NCI-H526 treated with DMSO at 0.1 percent for 48 hours (cell line): ENCODE data around the gene RHOH.
"Not testable (repeated sequence)": the region's sequence is repeated elsewhere in the genome, so short reads cannot be mapped to it uniquely, and the experiment has no call there.

Source experiments
- DNase-seq: peaks from one replicate; lab custom pipeline; 2025; lab: John Stamatoyannopoulos, UW

The RHOH gene

DNA sequence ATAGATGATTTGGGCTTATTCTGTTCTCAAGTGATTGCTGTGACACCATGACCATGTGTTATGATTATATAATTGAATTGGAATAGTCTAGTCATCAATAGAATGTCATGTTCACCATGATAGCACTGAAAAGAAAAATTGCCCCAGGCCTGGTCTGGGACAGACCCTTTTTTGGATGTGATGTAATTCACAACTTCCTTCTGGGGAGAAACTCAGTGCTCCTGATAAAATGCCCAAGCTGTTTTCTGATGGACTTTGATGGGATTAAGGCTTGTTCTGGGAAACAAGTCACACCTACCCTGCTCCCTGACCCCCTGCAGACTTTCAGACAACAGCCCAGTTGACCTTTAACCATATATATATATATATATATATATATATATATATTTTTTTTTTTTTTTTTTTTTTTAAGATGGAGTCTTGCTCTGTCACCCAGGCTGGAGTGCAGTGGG, 65.3 kb downstream of the RHOH start:
- no peak for DNase-seq

DNA sequence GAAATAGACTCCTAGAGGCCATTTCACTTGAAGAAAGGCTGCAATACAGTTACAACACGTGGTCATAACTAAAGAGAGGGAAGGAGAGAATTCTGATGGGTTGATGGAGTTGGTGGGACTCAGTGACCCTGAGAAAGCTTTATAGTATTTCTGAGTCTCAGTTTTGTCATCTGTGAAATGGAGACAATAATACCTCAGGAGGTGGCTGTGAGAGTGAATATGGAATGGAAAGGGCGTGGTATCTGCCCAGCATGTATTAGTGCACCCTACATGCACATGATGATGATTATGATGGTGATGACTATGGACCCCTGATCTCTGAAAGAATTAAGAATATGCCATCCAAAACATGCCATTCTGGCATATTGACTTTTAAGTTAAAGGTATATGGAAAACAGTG, 66.0 kb downstream of the RHOH start:
- no peak for DNase-seq

DNA sequence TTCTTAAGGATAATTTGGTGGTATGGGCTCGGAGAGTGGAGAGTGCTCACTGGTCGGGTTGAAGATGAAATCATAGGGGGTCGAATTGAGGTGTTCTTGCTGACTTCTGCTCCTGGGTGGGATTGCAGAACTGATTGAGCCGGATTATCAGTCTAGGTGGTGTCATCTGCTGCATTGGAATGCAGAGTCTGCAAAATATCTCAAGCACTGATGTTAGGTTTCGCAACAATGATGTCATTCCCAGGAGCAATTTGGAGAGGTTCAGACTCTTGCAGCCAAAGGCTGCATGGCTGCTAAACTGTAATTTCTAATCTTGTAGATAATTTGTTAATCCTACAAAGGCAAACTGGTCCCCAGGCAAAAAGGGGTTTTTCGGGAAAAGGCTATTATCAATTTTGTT, 67.7 kb downstream of the RHOH start:
- no peak for DNase-seq

DNA sequence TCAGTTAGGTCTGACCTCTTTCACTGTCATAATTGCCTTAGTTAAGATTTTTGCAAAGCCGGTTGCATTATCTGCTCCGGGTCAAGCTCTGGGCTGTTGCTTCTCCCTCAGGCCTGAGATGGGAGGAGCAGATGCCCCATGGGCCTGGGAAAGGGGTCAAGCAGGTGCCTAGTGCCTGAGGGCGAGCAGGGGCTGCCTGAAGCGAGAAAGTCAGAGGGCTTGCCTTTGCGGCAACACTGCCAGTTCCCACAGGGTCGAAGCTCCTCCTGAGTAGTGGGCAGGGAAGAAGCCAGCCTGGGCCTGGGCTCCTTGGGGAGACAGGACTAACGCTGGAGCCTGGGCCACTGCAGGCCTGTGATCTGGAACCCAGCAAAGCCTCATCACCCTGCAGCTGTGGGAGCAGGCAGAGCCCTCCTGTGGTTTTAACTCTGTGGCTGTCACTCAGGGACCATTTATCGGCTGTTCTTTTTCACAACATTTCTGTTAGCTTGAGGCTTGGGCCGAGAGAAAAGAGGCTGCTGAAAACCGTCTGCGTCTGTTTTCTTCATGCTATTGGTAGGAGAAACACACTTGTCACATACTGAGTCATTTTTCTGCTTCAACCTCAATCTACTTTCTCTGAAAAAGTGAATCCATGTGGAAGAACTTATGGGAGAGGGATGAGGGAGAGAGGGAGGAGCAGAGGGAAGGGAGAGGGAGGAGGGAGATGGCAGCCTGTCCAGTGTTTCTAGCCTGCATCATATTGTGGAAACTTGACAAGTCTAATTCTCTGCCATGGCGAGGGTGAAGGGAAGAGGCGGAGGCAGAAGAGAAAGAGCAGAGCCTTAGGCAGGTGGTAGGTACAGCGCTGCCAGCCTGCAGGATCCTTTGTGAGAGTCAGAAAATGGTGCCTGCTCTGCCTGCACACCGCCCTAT, 68.4 kb downstream of the RHOH start:
- DNase-seq = no peak

DNA sequence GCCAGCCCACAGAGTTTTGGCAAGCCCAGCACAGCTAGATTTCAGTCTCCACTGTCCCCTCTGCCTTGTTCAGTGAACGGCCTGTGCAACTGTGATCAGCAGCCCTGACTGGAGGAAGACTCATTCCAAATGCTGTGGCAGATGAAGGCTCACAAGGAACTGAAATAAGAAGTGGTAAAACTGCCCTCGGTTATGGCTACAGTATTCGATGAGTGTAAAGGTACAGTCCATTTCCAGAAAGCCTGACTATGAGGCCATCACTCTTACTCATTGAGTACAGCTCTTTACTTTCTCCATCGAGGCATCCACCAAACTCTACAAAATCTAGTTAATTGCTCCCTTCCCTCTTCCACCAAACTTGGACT, 69.1 kb downstream of the RHOH start:
- DNase-seq = no peak

DNA sequence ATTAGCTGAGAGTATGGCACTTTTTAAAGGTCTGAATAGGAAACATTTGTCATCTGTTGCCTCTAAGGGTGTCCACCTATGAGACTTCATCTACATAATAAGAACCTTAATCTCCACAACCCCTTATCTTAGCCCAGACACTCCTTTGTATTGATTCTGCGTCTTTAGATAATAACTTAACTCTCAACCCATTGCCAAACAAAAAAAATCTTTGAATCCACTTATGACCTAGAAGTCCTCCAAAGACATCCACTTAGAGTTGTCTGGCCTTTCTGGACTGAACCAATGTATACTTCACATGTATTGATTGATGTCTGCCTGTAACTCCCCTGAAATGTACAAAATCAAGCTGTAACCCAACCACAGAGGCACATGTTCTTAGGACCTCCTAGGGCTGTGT, 72.3 kb downstream of the RHOH start:
- no peak for DNase-seq

DNA sequence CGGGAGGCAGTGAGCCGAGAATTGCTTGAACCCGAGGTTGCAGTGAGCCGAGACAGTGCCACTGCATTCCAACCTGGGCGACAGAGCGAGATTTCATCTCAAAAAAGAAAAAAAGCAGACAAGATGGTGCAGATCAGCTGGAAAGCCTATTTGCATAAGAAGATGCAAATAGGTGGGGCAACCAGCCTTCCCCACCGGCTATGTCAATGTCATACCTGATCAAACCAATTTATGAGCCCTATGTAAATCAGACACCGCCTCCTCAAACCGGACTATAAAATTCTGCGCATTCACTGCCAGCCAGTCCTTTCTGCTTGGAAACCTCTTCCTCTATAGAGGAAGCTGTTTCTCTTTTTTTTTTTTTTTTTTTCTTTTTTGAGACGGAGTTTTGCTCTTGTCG, 73.8 kb downstream of the RHOH start:
- DNase-seq = peak; percentile 88

DNA sequence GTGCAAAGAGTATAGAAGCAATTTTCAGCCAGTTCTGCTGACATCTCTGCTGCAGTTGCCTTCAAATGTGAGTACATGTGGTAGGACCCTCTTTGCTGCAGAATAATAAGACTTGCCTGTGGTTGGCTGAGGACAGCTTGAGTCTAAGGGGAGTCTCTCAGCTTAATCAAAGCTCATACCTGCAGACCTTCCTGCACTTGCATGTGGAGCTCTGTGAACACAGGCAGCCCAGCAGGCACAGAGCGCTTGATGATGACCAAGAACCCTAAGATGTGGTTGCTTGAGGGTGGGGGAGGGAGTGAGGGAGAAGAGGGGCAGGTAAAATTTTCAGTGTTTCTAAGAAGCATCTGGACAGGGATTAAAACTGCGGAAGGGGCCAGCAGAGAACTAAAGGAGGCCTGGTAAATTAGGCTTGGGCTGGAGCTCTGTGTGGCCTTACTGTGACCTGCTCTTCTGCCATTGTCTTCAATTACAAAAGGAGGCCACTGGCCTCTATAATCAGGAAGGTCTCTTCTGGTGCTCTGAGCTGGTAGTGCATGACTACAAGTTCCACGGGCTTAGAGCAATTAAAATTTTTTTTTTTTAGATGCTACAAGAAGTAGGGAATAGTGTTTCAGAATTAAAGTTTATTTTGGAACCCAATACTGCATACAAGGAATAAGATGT, 78.4 kb downstream of the RHOH start:
- no peak for DNase-seq

DNA sequence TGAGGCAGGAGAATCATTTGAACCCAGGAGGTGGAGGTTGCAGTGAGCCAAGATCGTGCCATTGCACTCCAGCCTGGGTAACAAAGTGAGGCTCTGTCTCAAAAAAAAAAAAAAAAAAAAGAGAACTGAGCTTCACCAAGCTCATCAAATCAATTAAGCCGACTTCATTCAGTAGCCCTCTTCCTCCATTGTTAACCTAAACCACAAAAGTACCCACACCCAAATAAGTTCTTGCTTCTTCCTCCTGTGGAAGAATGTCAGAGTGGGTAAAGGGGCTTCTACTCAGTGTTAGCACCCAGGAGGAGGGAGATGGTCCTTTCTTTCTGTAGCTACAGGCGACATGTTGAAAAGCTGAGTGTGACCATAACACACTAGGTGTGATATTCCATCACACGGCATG, 79.7 kb downstream of the RHOH start:
- DNase-seq = no peak

DNA sequence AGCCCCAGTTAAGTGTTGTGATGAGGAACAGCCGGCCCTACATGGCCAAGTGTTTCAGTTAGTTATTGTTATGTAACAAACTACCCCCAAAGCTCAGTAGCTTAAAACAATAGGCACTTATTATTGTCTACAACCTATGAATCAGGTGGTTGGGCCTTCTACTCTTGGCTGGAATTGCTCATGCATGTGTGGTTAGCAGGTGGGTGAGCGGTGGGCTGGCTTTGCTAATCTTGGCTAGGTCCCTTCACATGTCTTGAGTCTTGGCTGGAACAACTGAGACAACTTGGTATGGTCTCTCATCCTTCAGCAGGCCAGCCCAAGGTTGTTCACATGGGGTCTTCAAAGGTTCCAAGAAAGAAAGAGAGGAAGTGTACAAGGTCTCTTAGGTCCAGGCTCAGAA, 83.8 kb downstream of the RHOH start:
- DNase-seq = no peak

DNA sequence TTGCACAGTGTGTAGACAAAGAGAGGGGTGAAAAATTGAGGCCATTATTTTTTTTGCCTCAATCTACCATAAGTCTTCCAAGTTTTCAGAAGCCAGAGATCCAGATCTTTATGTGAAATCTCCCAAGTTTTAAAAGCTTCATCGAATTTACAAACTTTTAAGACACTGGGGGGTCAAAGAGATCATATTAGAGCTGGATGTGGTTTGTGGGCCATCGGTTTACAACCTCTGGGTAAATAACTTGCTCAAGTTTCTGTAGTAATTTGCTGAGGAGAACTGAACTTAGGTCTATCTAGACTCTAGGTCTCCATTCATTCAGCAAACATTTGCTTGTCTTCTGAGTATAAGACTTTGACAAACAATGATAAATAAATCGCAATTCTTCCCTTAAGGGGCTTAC, 84.3 kb downstream of the RHOH start:
- no peak for DNase-seq

DNA sequence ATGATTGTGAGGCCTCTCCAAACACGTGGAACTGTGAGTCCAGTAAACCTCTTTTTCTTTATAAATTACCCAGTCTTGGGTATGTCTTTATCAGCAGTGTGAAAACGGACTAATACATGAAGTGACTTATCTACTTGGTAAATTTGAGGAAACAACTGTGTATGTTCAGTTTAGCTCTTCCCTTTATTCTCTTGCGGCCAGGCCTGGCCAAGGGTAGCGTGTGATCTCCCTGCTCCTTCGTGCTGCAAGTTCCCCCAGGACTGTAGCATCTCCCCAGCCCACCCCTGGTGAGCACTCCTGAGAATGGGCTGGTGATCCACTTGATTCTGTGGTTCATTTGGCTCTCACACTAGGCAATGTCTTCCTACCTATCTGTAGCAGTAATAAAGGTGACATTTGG, 85.1 kb downstream of the RHOH start:
- no peak for DNase-seq

DNA sequence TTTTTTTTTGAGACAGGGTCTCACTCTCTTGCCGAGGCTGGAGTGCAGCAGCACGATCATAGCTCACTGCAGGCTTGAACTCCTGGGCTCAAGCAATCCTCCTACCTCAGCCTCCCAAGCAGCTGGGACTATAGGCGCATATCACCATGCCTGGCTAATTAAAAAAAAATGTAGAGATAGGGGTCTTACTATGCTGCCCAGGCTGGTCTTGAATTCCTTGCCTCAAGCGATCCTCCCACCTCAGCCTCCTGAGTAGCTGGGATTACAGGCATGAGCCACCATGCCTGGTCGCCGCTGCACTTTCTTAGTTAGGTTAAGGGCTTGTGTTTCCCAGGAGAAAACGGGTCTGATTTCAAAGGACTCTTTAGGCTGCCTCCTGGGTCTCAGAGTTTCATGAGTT, 86.0 kb downstream of the RHOH start:
- DNase-seq = not testable (repeated sequence)

DNA sequence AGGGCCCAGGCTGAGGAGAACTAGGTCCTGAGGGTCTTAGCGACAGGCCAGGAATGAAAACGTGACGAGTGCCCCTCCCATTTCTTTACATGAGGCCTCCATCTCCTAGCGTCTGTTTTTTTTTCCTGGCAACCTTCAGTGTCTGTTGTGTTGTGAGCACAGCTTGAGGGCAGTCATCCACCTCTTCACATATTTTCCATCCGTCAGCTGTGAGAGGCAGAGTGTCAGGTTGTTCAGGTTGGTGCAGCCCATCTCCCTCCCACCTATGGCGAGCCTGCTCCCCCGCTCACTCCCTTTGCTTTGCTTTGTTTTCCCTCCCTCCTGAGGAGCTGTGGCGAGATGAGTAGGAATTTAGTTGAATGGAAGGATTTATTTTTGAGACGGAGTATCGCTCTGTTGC, 86.6 kb downstream of the RHOH start:
- no peak for DNase-seq

DNA sequence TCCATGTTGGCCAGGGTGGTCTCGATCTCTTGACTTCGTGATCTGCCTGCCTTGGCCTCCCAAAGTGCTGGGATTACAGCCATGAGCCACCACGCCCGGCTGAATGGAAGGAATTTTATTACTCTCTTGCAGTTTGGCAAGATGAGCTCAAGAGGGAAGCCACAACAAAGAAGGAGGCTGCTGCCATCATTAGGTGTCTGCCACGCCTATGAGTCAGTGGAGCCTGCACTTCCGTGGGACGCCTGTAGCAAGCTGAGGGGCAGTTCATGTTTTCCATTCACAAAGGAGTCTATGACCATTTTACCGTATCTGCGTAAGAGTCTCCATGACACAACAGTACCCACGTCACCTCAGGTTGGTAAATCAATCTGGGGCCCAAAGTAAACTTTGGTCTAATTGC, 87.1 kb downstream of the RHOH start:
- no peak for DNase-seq

DNA sequence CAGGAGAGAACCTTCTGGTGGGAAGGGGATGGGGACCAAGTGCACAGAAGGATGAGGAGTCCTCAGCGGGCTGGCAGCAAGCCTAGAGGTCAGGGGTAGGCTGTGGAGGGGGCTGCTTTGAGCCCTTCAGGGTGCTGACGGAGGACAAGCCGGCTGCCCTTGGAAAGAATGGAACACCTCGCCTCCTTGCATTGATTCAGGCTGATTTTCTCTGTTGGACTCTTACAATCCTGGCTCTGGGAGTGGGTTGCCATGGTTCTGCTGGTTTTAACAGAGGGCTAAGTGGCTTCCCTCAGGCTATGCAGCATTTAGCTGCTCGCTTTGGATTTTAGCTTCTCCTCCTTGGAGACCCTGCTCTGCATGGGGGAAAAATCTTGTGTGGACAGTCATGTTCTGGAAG, 88.9 kb downstream of the RHOH start:
- no peak for DNase-seq

DNA sequence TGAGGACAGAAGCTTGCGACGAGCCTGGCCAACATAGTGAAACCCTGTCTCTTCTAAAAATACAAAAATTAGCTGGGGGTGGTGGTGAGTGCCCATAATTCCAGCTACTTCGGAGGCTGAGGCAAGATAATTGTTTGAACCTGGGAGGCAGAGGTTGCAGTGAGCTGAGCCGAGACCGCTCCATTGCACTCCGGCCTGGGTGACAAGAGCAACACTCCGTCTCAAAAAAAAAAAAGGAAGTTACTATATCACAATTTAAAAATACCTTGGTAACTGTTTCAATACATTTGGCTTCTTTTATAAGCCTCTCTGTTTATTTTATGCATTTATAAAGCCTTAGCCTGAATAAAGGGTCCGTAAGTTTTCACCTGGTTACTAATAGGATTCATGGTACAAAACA, 91.7 kb downstream of the RHOH start:
- no peak for DNase-seq

DNA sequence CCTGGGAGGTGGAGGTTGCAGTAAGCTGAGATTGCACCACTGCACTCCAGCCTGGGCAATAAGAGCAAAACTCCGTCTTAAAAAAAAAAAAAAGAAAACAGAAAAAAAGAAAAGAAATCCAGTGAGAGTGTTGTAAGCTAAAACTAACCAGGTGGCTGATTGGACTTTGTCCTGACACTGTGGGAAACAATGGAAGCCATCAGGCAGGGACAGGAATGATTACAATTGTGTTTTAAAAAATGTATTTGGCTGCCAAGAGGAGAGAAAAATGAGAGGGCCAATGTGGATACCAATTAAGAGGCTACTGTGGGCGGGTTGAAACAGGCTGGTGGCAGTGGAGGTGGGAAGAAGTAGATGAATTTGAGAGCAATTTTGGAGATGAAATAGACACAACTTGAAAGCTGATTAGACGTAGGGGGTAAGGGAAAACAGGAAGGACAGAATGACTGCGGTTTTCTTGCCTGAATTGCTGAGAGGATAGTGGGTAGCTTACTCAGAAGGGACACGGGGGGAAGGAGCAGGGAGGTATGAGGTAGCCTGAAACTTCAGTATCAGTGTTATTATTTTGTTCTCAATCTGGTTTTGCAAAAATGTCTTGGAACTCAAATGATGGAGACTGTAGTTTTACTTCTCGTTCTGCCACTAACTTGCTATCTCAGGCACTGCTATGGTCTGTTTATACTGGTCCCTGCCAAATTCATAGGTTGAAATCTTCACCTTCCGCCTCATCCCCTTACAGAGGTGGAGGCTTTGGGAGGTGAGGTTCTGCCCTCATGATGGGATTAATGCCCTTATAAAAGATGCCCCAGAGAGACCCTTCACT, 92.7 kb downstream of the RHOH start:
- DNase-seq = no peak

DNA sequence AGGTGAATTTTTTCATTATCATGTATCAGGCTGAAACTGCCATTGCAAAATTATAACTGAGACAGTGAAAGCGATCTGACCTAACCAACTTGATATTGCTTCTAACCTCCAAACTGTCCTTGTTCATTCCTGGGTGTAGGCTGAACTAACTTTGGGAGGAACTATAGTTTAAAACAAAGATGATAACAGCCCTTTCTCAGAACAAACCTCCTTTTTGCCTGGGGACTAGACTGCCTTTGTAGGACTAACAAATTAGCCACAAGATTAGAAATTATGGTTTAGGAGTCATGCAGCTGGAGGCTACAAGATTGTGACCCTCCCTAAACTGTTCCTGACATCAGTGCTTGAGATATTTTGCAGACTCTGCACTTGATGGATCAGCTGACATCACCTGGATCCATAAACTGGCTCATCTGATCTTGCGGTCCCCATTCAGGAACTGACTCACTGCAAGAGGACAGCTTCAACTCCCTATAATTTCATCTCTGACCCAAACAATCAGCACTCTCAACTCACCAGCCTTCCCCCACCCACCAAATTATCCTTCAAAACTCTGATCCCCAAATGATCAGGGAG, 93.9 kb downstream of the RHOH start:
- DNase-seq = not testable (repeated sequence)

DNA sequence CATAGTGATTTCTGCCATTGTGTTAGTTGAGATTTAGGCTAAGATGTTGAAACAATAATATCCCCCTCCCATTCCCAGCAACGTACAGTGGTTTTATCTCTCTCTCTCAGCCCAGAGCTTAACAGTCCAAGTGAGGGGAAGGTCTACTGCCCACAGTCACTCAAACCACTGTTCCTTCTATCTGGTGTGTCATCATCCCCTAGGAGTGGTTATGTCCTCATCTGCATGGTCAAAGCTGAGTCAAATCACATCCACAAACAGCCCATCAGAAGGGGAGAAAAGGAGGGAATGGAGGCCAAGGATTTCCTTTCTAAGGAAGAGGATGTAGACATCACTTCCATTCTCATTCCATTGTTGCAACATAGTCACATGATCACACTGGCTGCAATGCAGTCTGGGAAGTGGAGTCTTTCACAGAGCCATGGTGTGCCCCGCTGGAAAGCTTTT, 95.5 kb downstream of the RHOH start:
- no peak for DNase-seq

DNA sequence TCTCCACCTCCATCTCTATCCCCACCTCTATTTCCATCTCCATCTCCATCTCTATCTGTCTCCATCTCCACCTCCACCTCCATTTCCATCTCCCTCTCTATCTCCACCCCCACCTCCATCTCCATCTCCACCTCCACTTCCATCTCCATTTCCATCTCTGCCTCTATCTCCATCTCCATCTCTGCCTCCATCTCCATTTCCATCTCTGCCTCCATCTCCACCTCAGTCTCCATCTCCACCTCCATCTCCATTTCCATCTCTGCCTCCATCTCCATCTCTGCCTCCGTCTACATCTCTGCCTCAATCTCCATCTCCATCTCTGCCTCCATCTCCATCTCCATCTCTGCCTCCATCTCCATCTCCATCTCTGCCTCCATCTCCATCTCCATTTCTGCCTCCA, 97.5 kb downstream of the RHOH start:
- DNase-seq = no peak

DNA sequence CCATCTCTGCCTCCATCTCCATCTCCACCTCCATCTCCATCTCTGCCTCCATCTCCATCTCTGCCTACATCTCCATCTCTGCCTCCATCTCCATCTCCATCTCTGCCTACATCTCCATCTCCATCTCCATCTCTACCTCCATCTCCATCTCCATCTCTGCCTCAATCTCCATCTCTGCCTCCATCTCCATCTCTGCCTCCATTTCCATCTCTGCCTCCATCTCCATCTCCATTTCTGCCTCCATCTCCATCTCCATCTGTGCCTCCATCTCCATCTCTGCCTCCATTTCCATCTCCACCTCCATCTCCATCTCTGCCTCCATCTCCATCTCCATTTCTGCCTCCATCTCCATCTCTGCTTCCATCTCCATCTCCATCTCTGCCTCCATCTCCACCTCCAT, 98.2 kb downstream of the RHOH start:
- not testable (repeated sequence) for DNase-seq
